B cell (primary cell): ENCODE results near the gene NRN1L. TPM values are rescaled to one million over a fixed set of nuclear protein-coding genes. Genes with fewer than 3 reads are reported as not detected.

ENCODE experiments used
- ATAC-seq: fragments of 200-7000 bp; cut with Tn5 transposase; one replicate; pipeline ENCODE4 v1.10.0; 2021; ENCODE audit warnings: low read depth, mild to moderate bottlenecking, moderate number of reproducible peaks, moderate library complexity
- CTCF ChIA-PET: fragments of 350-600 bp; sonication (Branson Sonifier 250); formaldehyde crosslinking; loops from one replicate; lab custom pipeline; 2021; ENCODE audit warnings: antibody characterized with exemption, inconsistent platforms; lab: Charles Lee
- POLR2A ChIA-PET: fragments of 350-600 bp; sonication (Branson Sonifier 250); formaldehyde crosslinking; loops from one replicate; lab custom pipeline; 2021; ENCODE audit warnings: antibody characterized with exemption; lab: Charles Lee
- DNase-seq: peaks from one replicate; pipeline ENCODE4 v3.0.0; 2013
- H2AFZ ChIP-seq: 2 replicates; pipeline ENCODE4 v1.6.1; 2012; ENCODE audit warnings: mild to moderate bottlenecking, low read depth, low read length; ENCODE audit not compliant: insufficient read depth, poor library complexity, severe bottlenecking
- H3K27ac ChIP-seq, 2 donors: 1 replicate in 1 of 2; 2 replicates in 1 of 2; pipeline ENCODE4 v1.5.1; 2012 to 2013; ENCODE audit warnings: low read length in 2 of 2, mild to moderate bottlenecking in 2 of 2, moderate library complexity in 1 of 2
- H3K27me3 ChIP-seq, 4 experiments: fragments of 200-600 bp in 1 of 4; sonication (generic) in 1 of 4; replicated peaks in 1 of 4; 1 replicate in 2 of 4; 2 replicates in 2 of 4; pipeline versions ENCODE4 v1.6.1 to v1.7.0; 2013 to 2016; ENCODE audit warnings: low read length in 3 of 4, mild to moderate bottlenecking in 2 of 4, mixed read lengths in 1 of 4, moderate library complexity in 1 of 4; ENCODE audit not compliant: insufficient read depth in 4 of 4, control insufficient read depth in 3 of 4; ENCODE audit errors: control extremely low read depth in 1 of 4
- H3K36me3 ChIP-seq, 2 experiments: replicated peaks in 1 of 2; 1 replicate in 1 of 2; 2 replicates in 1 of 2; pipeline versions ENCODE4 v1.6.1 to v1.7.1; 2013; ENCODE audit warnings: low read length in 1 of 2; ENCODE audit not compliant: insufficient read depth in 2 of 2, control insufficient read depth in 1 of 2; ENCODE audit errors: control extremely low read depth in 1 of 2, extremely low read depth in 1 of 2
- H3K4me1 ChIP-seq, 2 donors: fragments of 200-600 bp in 1 of 2; sonication (generic) in 1 of 2; 1 replicate in 1 of 2; 2 replicates in 1 of 2; pipeline versions ENCODE4 v1.5.1 to v1.6.1; 2013 to 2017; ENCODE audit warnings: low read length in 2 of 2; ENCODE audit not compliant: control insufficient read depth in 2 of 2, insufficient read depth in 2 of 2
- H3K4me2 ChIP-seq: replicated peaks from 2 replicates; pipeline ENCODE3; 2012; ENCODE audit warnings: mild to moderate bottlenecking, low read depth, low read length; ENCODE audit not compliant: poor library complexity, severe bottlenecking
- H3K4me3 ChIP-seq, 5 experiments: fragments of 200-600 bp in 1 of 5; sonication (generic) in 1 of 5; 1 replicate in 3 of 5; 2 replicates in 2 of 5; pipeline versions ENCODE4 v1.5.1 to v1.7.0; 2011 to 2016; ENCODE audit warnings: low read length in 4 of 5, mild to moderate bottlenecking in 4 of 5, low read depth in 2 of 5, control low read depth in 1 of 5, moderate library complexity in 1 of 5; ENCODE audit not compliant: insufficient read depth in 1 of 5; ENCODE audit errors: control extremely low read depth in 1 of 5, extremely low read depth in 1 of 5
- H3K79me2 ChIP-seq: fragments of 200-600 bp; sonication (generic); one replicate; pipeline ENCODE4 v1.6.0; 2016; ENCODE audit warnings: low read length; ENCODE audit not compliant: control insufficient read depth, insufficient read depth
- H3K9ac ChIP-seq: fragments of 200-600 bp; sonication (generic); 2 replicates; pipeline ENCODE4 v1.6.1; 2017; ENCODE audit warnings: mild to moderate bottlenecking, low read length, moderate library complexity
- H3K9me3 ChIP-seq, 3 donors: one replicate each; pipeline versions ENCODE4 v1.6.1 to v1.7.1; 2013; ENCODE audit warnings: low read length in 2 of 3; ENCODE audit not compliant: control insufficient read depth in 2 of 3, insufficient read depth in 1 of 3; ENCODE audit errors: control extremely low read depth in 1 of 3
- H4K20me1 ChIP-seq: 2 replicates; pipeline ENCODE4 v1.6.0; 2012; ENCODE audit warnings: mild to moderate bottlenecking, low read length; ENCODE audit not compliant: insufficient read depth, control insufficient read depth, poor library complexity, severe bottlenecking
- H3K27ac Mint-ChIP-seq: one replicate; pipeline ENCODE4 v1.8.0; 2021; ENCODE audit warnings: mixed read lengths
- H3K27me3 Mint-ChIP-seq: one replicate; pipeline ENCODE4 v1.8.0; 2021; ENCODE audit warnings: mixed read lengths
- H3K4me1 Mint-ChIP-seq: one replicate; pipeline ENCODE4 v1.8.0; 2021; ENCODE audit warnings: mixed read lengths
- H3K4me3 Mint-ChIP-seq: one replicate; pipeline ENCODE4 v1.8.0; 2021; ENCODE audit warnings: mixed read lengths
- H3K9me3 Mint-ChIP-seq: one replicate; pipeline ENCODE4 v1.8.0; 2022; ENCODE audit warnings: mixed read lengths; ENCODE audit not compliant: insufficient read depth
- EZH2 ChIP-seq: IDR thresholded peaks from 2 replicates; pipeline ENCODE4 v1.6.1; 2012; ENCODE audit warnings: borderline replicate concordance, low read depth, mild to moderate bottlenecking, moderate library complexity, low read length; ENCODE audit not compliant: insufficient read depth, poor library complexity, severe bottlenecking
- WGBS: methylation state at CpG from one replicate; pipeline ENCODE4 v1.1.5; 2013; ENCODE audit warnings: missing lambda C conversion rate; ENCODE audit not compliant: insufficient coverage; 5-methylcytosine and 5-hydroxymethylcytosine counted together
- intact Hi-C: fragments of 100-400 bp; cut with micrococcal nuclease; formaldehyde crosslinking; loops from one replicate; pipeline ENCODE4 v1.10.0; 2022
- polyA plus RNA-seq: library from polyadenylated mRNA; depleted of rRNA; stranded (reverse); fragments of >200 nt; gene quantifications from 2 replicates; pipeline ENCODE4 v1.2.3, GENCODE V29; 2012
- total RNA-seq, 2 donors: library from RNA; stranded (reverse); fragments of 120-200 nt in 1 of 2; gene quantifications; 1 replicate in 1 of 2; 2 replicates in 1 of 2; pipeline versions ENCODE4 v1.2.3 to v1.2.4, GENCODE V29; 2013 to 2022
- TF ChIP-seq, protein P1 (sequence below): fragments of 200-600 bp; IDR thresholded peaks from one replicate; pipeline ENCODE4 v1.8.0; 2022; ENCODE audit warnings: antibody characterized with exemption, mild to moderate bottlenecking

Gene NRN1L
- total and polyA plus RNA-seq, 2 donors (not counting 1 experiment from before 2014, with no cell fraction given) = 2.1 to 4.1 TPM

DNA sequence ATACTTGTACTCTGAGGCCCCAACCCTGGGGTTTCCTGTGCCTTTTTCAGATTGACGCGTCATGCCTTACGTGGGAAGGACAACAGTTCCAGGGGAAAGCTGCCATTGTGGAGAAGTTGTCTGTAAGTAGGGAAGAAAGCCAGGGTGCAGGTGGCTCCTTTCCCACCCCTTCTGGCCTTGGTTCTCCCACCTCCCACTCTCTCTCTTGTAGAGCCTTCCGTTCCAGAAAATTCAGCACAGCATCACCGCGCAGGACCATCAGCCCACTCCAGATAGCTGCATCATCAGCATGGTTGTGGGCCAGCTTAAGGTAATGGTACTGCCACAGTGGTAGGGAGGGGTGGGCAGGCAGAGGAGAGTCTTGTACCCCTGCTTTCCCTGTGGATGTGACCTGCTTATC, 16.4 kb upstream of the NRN1L start:
- Histone ChIP-seq H3K9ac (no peak overlapping the region), H3K9me3 (no peaks in the 10 kb centered on the region), H4K20me1 (no peaks in the 10 kb centered on the region), H2AFZ (no peak overlapping the region), H3K27ac (no peak overlapping the region), H3K79me2 (peaks cover 15% of the 10 kb centered on the region), H3K4me3 (no peak overlapping the region), H3K36me3 (peaks cover 0 to 38% of the 10 kb centered on the region in 2 experiments), H3K27me3 (no peaks in the 10 kb centered on the region), H3K4me2 (no peak overlapping the region), H3K4me1 (peaks cover 7 to 10% of the 10 kb centered on the region in 2 donors)
- ChIA-PET CTCF (interaction anchor here (1.9 kb wide), 1 partner anchor 14 kb away, joined by 7 read pairs; no protein-coding TSS in a partner anchor), POLR2A (no interaction called here)
- no peak overlapping the region for H3K4me3 Mint-ChIP-seq
- intact Hi-C loops = no loop called here
- TF ChIP-seq EZH2 = no peak
- TF ChIP-seq, protein P1, sequence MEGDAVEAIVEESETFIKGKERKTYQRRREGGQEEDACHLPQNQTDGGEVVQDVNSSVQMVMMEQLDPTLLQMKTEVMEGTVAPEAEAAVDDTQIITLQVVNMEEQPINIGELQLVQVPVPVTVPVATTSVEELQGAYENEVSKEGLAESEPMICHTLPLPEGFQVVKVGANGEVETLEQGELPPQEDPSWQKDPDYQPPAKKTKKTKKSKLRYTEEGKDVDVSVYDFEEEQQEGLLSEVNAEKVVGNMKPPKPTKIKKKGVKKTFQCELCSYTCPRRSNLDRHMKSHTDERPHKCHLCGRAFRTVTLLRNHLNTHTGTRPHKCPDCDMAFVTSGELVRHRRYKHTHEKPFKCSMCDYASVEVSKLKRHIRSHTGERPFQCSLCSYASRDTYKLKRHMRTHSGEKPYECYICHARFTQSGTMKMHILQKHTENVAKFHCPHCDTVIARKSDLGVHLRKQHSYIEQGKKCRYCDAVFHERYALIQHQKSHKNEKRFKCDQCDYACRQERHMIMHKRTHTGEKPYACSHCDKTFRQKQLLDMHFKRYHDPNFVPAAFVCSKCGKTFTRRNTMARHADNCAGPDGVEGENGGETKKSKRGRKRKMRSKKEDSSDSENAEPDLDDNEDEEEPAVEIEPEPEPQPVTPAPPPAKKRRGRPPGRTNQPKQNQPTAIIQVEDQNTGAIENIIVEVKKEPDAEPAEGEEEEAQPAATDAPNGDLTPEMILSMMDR = no peak
- no peaks in the 10 kb centered on the region for H3K9me3 Mint-ChIP-seq
- H3K27ac Mint-ChIP-seq = no peak overlapping the region
- H3K27me3 Mint-ChIP-seq = no peaks in the 10 kb centered on the region
- no peak for ATAC-seq
- no peak for DNase-seq
- peaks cover 12% of the 10 kb centered on the region for H3K4me1 Mint-ChIP-seq
- WGBS = 100% methylated on average over 3 of the region's 6 CpGs

DNA sequence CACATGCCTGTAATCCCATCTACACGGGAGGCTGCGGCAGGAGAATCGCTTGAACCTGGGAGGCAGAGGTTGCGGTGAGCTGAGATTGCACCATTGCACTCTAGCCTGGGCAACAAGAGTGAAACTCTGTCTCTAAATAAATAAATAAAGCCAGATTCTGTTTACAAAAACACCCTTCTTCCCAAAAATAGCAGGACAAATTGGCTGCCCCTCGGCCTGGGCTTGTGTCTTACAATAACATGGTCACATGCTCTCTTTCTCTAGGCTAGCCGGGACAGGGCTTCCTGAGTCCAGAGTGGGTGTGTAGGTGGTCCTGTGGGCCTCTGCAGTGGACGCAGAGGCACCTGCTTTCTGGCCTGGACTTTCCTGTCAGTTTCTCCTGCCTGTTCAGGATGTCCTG, 15.0 kb upstream of the NRN1L start:
- H3K27me3 Mint-ChIP-seq = no peaks in the 10 kb centered on the region
- H3K4me1 Mint-ChIP-seq = peaks cover 26% of the 10 kb centered on the region
- ChIA-PET POLR2A (no interaction called here), CTCF (interaction anchor here (1.0 to 1.9 kb wide), 2 partner anchors 10 to 13 kb away, joined by 3 to 7 read pairs; no protein-coding TSS in a partner anchor)
- Histone ChIP-seq H2AFZ (no peak overlapping the region), H3K9me3 (no peaks in the 10 kb centered on the region), H3K27ac (no peak overlapping the region), H3K79me2 (peaks cover 24% of the 10 kb centered on the region), H3K4me1 (peaks cover 18 to 24% of the 10 kb centered on the region in 2 donors), H3K4me2 (no peak overlapping the region), H3K4me3 (no peak overlapping the region), H3K27me3 (no peaks in the 10 kb centered on the region), H3K9ac (no peak overlapping the region), H3K36me3 (peaks cover 0 to 36% of the 10 kb centered on the region in 2 experiments), H4K20me1 (peaks cover 12% of the 10 kb centered on the region)
- intact Hi-C loops = loop anchor here (5.0 kb wide), 1 partner anchor 37 kb away; no protein-coding TSS in a partner anchor
- H3K27ac Mint-ChIP-seq = no peak overlapping the region
- DNase-seq (no peak), ATAC-seq (no peak)
- TF ChIP-seq, protein P1 = no peak
- TF ChIP-seq EZH2 = no peak
- H3K9me3 Mint-ChIP-seq = no peaks in the 10 kb centered on the region
- no peak overlapping the region for H3K4me3 Mint-ChIP-seq
- 97% methylated on average over 6 of the region's 7 CpGs for WGBS
